Subcutaneous adipose tissue (tissue), 4 donors: ENCODE measurements around the gene ME1. TPM values are rescaled to one million over a fixed set of nuclear protein-coding genes. Genes with fewer than 3 reads are reported as not detected.

ENCODE experiments used
- CTCF ChIP-seq: fragments of 450-650 bp; IDR thresholded peaks from one replicate; pipeline ENCODE4 v1.5.1; 2016; ENCODE audit warnings: low read depth, mild to moderate bottlenecking, control low read depth, antibody characterized with exemption, moderate library complexity
- total RNA-seq, 4 donors: library from RNA; depleted of rRNA; stranded (reverse); fragments of >200 nt; gene quantifications; one replicate each; pipeline ENCODE4 v1.1.0, GENCODE V29; 2016

The ME1 gene
- total RNA-seq, 4 donors from 2014 or later: 22.3 to 52.0 (median 38.3) TPM

GRCh38 chr6:83199173-83199862 is 231.5 kb downstream of the ME1 start:
- no peak for TF ChIP-seq CTCF

GRCh38 chr6:83198486-83199172 is 232.2 kb downstream of the ME1 start:
- TF ChIP-seq CTCF: no peak

- TF ChIP-seq CTCF: no peak
Measured at GRCh38 chr6:83193747-83194566, 236.9 kb downstream of the ME1 start.

- TF ChIP-seq CTCF: no peak
Measured at GRCh38 chr6:83192871-83193746, 237.7 kb downstream of the ME1 start, which contains the start of the genes PGM3 and RWDD2A. TSS of gene PGM3 (minus strand) at chr6:83193265. CDS start at chr6:83191012, 2,253 bp downstream. TSS of gene RWDD2A (plus strand) at chr6:83193357. CDS start at chr6:83194452, 1,095 bp downstream.

GRCh38 chr6:83192456-83192855 is 238.4 kb downstream of the ME1 start:
- TF ChIP-seq CTCF: no peak

GRCh38 chr6:83190626-83191025 is 240.2 kb downstream of the ME1 start:
- no peak for TF ChIP-seq CTCF
